ENCODE measurements around the gene DENND11.
"Not testable (repeated sequence)": the region's sequence is repeated elsewhere in the genome, so short reads cannot be mapped to it uniquely, and the experiment has no call there.

DENND11 gene

GRCh38 chr7:141708351-141708750, 6.4 kb upstream of the DENND11 start, which contains the start of gene WEE2:
Gene WEE2, plus strand, starts transcription at chr7:141708353. Its CDS starts 406 bp downstream, at chr7:141708759.
- no peak for DNase-seq (ENCODE audit: low spot score)

DNA sequence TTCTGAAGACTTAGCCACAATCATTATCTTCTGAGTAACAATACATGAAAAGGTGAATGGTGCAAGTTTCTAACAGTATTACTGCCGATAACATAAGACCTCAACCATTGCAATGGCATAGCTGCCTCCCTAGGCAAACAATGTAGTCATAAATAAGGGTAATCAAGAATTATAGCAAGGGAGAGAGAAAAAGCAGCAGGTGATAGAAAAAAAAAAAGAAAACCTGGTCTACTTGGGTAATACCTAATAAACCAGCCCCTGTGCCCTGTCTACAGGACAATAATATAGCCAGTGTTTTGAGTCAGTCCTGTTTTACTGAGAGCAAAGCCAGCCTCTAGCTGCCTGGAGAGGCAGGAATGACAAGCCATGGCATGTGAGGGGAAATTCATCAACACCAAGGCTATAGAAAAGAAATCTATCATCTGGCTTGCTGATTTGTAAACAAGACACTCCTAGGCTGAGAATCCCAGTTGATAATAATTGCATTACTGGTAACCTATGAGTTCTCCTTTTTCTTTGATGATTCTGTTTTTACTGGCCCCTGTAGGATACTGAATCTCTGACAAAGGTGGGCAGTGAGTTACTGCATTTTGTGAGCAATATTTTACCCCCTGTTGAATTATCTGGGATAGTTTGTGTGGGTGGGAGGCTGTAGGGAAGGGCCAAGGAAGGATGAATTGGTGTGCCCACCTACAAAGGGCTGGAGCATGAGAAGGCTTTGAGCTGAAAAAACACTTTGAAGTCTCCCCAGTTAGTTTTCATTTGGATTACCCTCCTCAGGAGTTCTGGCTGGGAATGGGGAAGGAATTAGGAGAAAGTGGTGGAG, 4.5 kb upstream of the DENND11 start:
- no peak for DNase-seq (ENCODE audit: low spot score)

GRCh38 chr7:141704741-141705140, 2.8 kb upstream of the DENND11 start:
- peak; percentile 30 for DNase-seq (ENCODE audit: low spot score)

GRCh38 chr7:141704112-141704511, 2.1 kb upstream of the DENND11 start:
- DNase-seq (ENCODE audit: low spot score), result no peak

- no peak for DNase-seq (ENCODE audit: low spot score)
Observed at GRCh38 chr7:141702892-141703291, 926 bp upstream of the DENND11 start.

DNA sequence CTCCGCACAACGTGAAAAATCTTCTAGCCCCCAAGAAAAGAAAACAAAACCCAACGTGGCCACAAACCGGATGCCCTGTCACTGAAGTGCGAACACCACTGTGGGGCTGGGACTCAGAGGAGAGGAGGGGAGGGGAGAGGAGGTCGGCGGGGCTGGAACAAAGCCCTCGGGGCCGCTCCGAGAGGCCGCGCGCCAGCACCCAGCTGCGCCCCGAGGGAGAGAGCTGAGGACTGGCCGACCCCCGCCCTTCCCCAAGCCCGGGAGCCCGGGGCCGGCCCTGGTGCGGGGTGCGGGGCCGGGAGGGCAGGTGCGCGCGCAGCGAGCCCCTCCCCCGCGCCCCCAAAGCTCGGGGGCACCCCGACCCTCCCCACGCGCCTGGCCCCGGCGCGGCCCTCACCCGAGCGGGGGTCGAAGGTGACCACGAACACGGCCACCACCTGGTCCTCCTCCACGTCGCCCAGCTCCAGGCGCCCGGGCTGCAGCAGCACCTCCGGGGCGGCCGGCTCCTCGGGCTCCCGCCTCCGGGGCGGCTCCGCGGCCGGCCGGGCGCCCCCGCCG, 398 bp downstream of the DENND11 start:
- peak; percentile 67 for DNase-seq (ENCODE audit: low spot score)

GRCh38 chr7:141700848-141701371, 1.1 kb downstream of the DENND11 start:
- DNase-seq (ENCODE audit: low spot score), result peak; percentile 27

- peak; percentile 45 for DNase-seq (ENCODE audit: low spot score)
Observed at GRCh38 chr7:141700296-141700847, 1.6 kb downstream of the DENND11 start.

- DNase-seq (ENCODE audit: low spot score), result no peak
Observed at GRCh38 chr7:141699860-141700259, 2.1 kb downstream of the DENND11 start.

DNA sequence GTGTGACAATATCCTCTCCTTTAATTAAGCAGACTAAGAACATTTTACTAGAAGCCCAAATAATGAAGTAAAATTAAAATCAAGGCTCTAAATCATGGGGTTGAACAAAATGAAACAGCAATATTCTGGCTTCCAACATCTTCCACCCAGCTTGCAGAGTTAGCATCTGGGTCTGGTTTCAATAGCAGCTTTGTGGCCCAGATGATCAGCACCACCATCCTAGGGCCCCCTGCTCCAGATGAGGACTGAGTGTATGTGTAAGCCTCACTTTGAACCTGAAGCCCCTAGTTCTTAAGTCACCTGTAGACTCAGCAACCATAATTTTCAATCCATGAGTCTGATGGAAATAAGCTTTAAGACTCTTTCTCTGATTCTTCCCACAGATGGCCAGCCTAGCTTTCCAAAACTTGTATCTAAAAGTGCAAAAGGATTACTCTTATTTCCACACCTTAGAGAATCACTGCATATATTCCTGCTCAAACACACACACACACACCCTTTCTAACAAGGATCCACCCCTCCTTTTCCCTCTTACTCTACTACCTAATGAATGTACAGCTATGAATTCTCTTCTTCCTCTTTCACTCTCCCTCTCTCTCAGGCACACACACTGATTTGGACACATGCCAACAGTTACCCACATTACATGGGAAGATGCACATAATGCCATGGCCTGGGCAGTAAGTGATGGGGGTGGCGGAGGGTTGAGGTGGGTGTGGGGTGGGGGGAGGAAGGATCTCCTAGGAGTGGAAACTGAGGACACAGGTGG, 3.5 kb downstream of the DENND11 start:
- DNase-seq (ENCODE audit: low spot score), result no peak

DNA sequence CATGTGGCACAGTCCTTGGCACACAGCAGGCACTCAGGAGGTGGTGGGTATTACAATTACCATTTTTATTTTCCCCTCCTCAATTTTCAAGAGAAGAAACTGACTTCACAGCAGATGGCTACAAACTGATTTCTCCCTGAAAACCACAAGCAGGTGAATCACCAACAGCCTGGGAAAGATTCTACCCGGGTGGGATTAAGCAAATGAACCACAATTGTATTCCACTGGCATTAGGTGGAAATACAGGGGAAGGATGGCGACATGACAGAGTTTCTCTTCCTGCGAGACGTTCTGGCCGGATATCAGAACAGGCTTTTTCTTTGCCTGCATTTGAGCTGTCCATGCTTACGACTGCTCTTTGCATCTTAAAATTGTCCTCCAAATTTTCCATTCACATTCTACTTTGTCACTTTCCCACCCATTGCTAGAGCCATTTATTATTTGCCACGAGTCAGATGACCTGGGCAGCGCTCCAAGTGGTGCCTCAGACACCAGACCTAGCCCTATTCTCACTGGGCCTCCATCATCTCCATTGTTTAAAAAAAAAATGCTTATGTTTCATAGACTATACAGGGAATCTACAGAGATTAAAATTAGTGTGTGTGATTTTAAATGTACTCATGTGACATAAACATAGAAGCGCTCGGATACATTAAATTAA, 4.6 kb downstream of the DENND11 start:
- peak; percentile 30 for DNase-seq (ENCODE audit: low spot score)

DNA sequence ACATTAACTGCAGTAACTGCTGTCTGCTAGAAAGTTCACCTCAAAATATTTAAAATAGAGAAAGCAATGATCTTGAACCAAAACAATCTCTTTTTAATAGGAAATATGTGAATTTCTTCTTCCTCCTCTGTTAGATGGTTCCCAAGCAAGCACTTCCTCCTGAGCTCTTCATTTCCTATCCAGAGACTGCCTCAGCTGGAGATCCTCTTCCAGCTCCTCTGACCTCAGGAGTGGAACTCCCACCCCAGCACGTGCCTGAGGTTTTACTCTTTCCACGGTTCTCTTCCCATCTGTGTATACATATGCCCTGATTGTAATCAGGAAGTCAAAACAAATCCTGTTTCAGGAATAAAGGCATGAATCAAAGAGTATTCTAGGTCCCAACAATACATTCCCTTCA, 5.6 kb downstream of the DENND11 start:
- DNase-seq (ENCODE audit: low spot score), result no peak

- DNase-seq (ENCODE audit: low spot score), result no peak
Observed at GRCh38 chr7:141695803-141696289, 6.1 kb downstream of the DENND11 start.

DNA sequence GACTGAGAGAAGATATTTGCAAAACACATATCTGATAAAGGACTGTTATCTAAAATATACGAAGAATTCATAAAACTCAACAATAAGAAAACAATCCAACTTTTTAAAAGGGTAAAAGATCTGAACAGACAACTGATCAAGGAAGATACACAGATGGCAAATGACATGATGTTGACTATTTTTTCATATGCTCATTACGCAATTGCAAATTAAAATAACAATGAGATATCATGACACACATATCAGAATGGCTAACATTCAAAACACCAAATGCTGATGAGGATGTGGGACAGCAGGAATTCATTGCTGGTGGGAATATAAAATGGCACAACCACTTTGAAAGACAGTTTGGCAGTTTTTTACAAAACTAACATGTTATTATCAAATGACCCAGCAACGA, 8.9 kb downstream of the DENND11 start:
- DNase-seq (ENCODE audit: low spot score), result no peak

GRCh38 chr7:141691961-141692360, 10.0 kb downstream of the DENND11 start:
- DNase-seq (ENCODE audit: low spot score), result no peak

DNA sequence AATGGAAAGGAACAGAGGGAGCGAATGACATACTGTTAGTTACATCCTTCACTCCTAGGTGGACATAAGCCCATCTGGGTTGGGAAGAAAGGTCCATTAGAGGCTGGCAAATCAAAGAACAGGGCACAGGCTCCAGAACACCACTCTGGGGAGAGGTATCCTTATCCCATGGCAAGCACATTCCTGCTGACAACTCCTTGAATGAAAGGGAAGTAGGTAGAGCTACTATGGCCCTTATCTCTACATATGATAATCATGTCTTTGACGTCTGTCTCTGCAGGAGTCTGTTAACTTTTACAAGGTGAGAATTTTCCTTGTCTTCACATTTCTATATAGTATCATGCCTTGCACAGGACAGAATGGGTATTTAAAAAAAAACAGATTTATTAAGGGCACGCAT, 10.4 kb downstream of the DENND11 start:
- no peak for DNase-seq (ENCODE audit: low spot score)

DNA sequence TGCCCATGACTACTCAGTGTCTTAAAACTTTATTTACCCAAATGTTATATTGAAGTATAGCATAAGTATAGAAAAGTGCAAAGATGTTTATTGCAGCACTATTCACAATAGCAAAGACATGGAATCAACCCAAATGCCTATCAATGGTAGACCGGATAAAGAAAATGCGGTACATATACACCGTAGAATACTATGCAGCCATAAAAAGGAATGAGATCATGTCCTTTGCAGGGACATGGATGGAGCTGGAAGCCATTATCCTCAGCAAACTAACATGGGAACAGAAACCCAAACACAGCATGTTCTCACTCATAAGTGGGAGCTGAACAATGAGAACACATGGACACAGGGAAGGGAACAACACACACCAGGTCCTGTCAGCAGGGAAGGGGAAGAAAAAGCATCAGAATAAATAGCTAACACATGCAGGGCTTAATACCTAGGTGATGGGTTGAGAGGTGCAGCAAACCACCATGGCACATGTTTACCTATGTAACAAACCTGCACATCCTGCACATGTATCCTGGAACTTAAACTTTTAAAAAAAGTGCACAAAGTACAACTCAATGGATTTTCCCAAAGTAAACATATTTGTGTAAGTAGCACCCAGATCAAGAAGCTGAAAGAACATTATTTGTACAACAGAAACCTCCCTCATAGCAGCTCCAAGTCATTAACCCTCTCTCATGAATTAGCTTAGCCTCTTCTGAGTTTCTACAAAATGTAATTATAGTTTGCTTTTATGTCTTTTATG, 12.7 kb downstream of the DENND11 start:
- not testable (repeated sequence) for DNase-seq (ENCODE audit: low spot score)

GRCh38 chr7:141688043-141688442, 13.9 kb downstream of the DENND11 start:
- DNase-seq (ENCODE audit: low spot score), result no peak

GRCh38 chr7:141686670-141687069, 15.3 kb downstream of the DENND11 start:
- no peak for DNase-seq (ENCODE audit: low spot score)

DNA sequence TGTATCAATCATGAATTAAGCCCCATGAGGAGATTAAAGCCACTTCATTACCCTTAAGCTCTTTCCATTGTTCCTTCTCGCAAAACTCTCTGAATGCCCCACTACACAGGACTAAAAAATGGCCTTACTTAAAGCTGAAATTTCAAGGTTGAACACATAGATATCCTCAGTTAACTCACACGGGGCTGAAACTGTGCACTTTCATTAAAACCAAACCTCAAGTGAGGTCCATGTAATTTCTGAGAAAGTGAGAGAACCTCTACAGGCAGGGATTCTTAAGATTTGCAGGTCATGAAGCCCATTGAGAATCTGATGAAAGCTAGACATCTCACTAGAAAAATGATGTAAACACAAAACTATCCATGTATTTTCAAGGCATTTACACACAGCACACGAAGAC, 15.9 kb downstream of the DENND11 start:
- DNase-seq (ENCODE audit: low spot score), result no peak
